ENCODE data around the gene NAGPA. TPM values are rescaled to one million over a fixed set of nuclear protein-coding genes. Genes with fewer than 3 reads are reported as not detected.

Gene NAGPA
- total RNA-seq, 1 donor from 2014 or later, result 17.4 TPM

- no peaks in the 10 kb centered on the region for H3K9me3 Mint-ChIP-seq (ENCODE audit: unreplicated experiment)
- no peak overlapping the region for H3K27ac ChIP-seq (ENCODE audit: low read depth, low read length)
- DNase-seq (ENCODE audit: low read depth) (no peak), FAIRE-seq (no peak)
- TF ChIP-seq EZH2 (IDR thresholded peaks at IDR 0.05; ENCODE audit: insufficient read depth, low read length) (no peak), CTCF (IDR thresholded peaks at IDR 0.05; ENCODE audit: insufficient read depth, low read depth, low read length) (no peak)
- H3K9me3 ChIP-seq (ENCODE audit: insufficient read depth, low read depth, low read length), result no peaks in the 10 kb centered on the region
- no peak overlapping the region for H3K4me3 Mint-ChIP-seq (ENCODE audit: unreplicated experiment)
- no peak overlapping the region for H2AFZ ChIP-seq (ENCODE audit: low read depth, low read length)
- H3K27me3 ChIP-seq (ENCODE audit: insufficient read depth, low read length), result peaks cover 2% of the 10 kb centered on the region
- H3K27ac Mint-ChIP-seq (ENCODE audit: unreplicated experiment), result no peak overlapping the region
- no peaks in the 10 kb centered on the region for H3K79me2 ChIP-seq (ENCODE audit: insufficient read depth, low read length)
- H3K36me3 Mint-ChIP-seq (ENCODE audit: low read depth, unreplicated experiment), result peaks cover 2% of the 10 kb centered on the region
- no peak overlapping the region for H3K4me3 ChIP-seq (ENCODE audit: insufficient read depth, low read depth, low read length)
- H3K36me3 ChIP-seq (ENCODE audit: insufficient read depth, low read length), result no peaks in the 10 kb centered on the region
- no peaks in the 10 kb centered on the region for H3K4me1 Mint-ChIP-seq (ENCODE audit: low read depth, unreplicated experiment)
- no peak overlapping the region for H3K9ac ChIP-seq (ENCODE audit: low read length)
- H3K4me1 ChIP-seq (ENCODE audit: insufficient read depth, low read length), result no peaks in the 10 kb centered on the region
- peaks cover 4% of the 10 kb centered on the region for H4K20me1 ChIP-seq (ENCODE audit: insufficient read depth, low read length)
- no peak overlapping the region for H3K4me2 ChIP-seq (ENCODE audit: low read length)
- no peaks in the 10 kb centered on the region for H3K27me3 Mint-ChIP-seq (ENCODE audit: low read depth, unreplicated experiment)
Observed at GRCh38 chr16:5022521-5022920, 11.2 kb downstream of the NAGPA start.

GRCh38 chr16:5020551-5020950 lies 13.2 kb downstream of the NAGPA start:
- Mint-ChIP-seq H3K36me3 (ENCODE audit: low read depth, unreplicated experiment) (no peaks in the 10 kb centered on the region), H3K4me1 (ENCODE audit: low read depth, unreplicated experiment) (no peaks in the 10 kb centered on the region), H3K4me3 (ENCODE audit: unreplicated experiment) (no peak overlapping the region), H3K9me3 (ENCODE audit: unreplicated experiment) (no peaks in the 10 kb centered on the region), H3K27me3 (ENCODE audit: low read depth, unreplicated experiment) (no peaks in the 10 kb centered on the region), H3K27ac (ENCODE audit: unreplicated experiment) (no peak overlapping the region)
- Histone ChIP-seq H3K27ac (ENCODE audit: low read depth, low read length) (no peak overlapping the region), H3K79me2 (ENCODE audit: insufficient read depth, low read length) (no peaks in the 10 kb centered on the region), H4K20me1 (ENCODE audit: insufficient read depth, low read length) (peaks cover 4% of the 10 kb centered on the region), H3K9ac (ENCODE audit: low read length) (no peak overlapping the region), H3K27me3 (ENCODE audit: insufficient read depth, low read length) (peaks cover 2% of the 10 kb centered on the region), H3K4me2 (ENCODE audit: low read length) (no peak overlapping the region), H3K9me3 (ENCODE audit: insufficient read depth, low read depth, low read length) (no peaks in the 10 kb centered on the region), H3K4me3 (ENCODE audit: insufficient read depth, low read depth, low read length) (no peak overlapping the region), H3K4me1 (ENCODE audit: insufficient read depth, low read length) (no peaks in the 10 kb centered on the region), H2AFZ (ENCODE audit: low read depth, low read length) (no peak overlapping the region), H3K36me3 (ENCODE audit: insufficient read depth, low read length) (no peaks in the 10 kb centered on the region)
- no peak for FAIRE-seq
- DNase-seq (ENCODE audit: low read depth), result no peak
- TF ChIP-seq EZH2 (IDR thresholded peaks at IDR 0.05; ENCODE audit: insufficient read depth, low read length) (no peak), CTCF (IDR thresholded peaks at IDR 0.05; ENCODE audit: insufficient read depth, low read depth, low read length) (no peak)

GRCh38 chr16:5019775-5020174 lies 14.0 kb downstream of the NAGPA start:
- Mint-ChIP-seq H3K27ac (ENCODE audit: unreplicated experiment) (no peak overlapping the region), H3K4me1 (ENCODE audit: low read depth, unreplicated experiment) (no peaks in the 10 kb centered on the region), H3K27me3 (ENCODE audit: low read depth, unreplicated experiment) (no peaks in the 10 kb centered on the region), H3K4me3 (ENCODE audit: unreplicated experiment) (no peak overlapping the region), H3K36me3 (ENCODE audit: low read depth, unreplicated experiment) (no peaks in the 10 kb centered on the region), H3K9me3 (ENCODE audit: unreplicated experiment) (no peaks in the 10 kb centered on the region)
- H3K79me2 ChIP-seq (ENCODE audit: insufficient read depth, low read length), result no peaks in the 10 kb centered on the region
- no peaks in the 10 kb centered on the region for H3K9me3 ChIP-seq (ENCODE audit: insufficient read depth, low read depth, low read length)
- H3K36me3 ChIP-seq (ENCODE audit: insufficient read depth, low read length), result no peaks in the 10 kb centered on the region
- H3K27ac ChIP-seq (ENCODE audit: low read depth, low read length), result no peak overlapping the region
- H2AFZ ChIP-seq (ENCODE audit: low read depth, low read length), result no peak overlapping the region
- H4K20me1 ChIP-seq (ENCODE audit: insufficient read depth, low read length), result peaks cover under 1% of the 10 kb centered on the region
- no peak overlapping the region for H3K4me3 ChIP-seq (ENCODE audit: insufficient read depth, low read depth, low read length)
- DNase-seq (ENCODE audit: low read depth), result no peak
- peaks cover 2% of the 10 kb centered on the region for H3K27me3 ChIP-seq (ENCODE audit: insufficient read depth, low read length)
- no peak for FAIRE-seq
- no peak overlapping the region for H3K4me2 ChIP-seq (ENCODE audit: low read length)
- H3K9ac ChIP-seq (ENCODE audit: low read length), result no peak overlapping the region
- no peaks in the 10 kb centered on the region for H3K4me1 ChIP-seq (ENCODE audit: insufficient read depth, low read length)
- TF ChIP-seq CTCF (IDR thresholded peaks at IDR 0.05; ENCODE audit: insufficient read depth, low read depth, low read length) (no peak), EZH2 (IDR thresholded peaks at IDR 0.05; ENCODE audit: insufficient read depth, low read length) (no peak)
